Stimulated activated CD4-positive, alpha-beta T cell treated with anti-CD3 and anti-CD28 coated beads, Interleukin-12 subunit alpha, Interleukin-12 subunit beta, amount 100 ng/mL, for 24 hours (primary cell): Measurements from ENCODE around the gene TRIM17.
"Not testable (repeated sequence)": the region's sequence is repeated elsewhere in the genome, so short reads cannot be mapped to it uniquely, and the experiment has no call there.

Source experiments
- DNase-seq, 2 experiments: peaks; one replicate each; pipeline ENCODE4 v3.0.0-alpha.2; 2020; ENCODE audit warnings: low read depth in 2 of 2

TRIM17 gene

DNA sequence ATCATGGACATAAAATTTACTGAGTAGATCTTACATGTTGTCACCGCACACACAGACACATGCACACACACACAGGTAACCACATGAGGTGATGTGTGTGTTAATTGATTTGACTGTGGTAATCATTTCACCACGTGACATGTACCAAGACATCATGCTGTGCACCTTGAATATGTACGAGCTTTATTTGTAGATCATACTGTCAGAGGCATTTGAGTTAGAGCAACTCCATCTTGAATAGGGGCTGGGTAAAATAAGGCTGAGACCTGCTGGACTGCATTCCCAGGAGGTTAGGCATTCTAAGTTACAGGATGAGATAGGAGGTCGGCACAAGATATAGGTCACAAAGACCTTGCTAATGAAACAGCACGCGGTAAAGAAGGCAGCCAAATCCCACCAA, 31.7 kb upstream of the TRIM17 start:
- no peak for DNase-seq

DNA sequence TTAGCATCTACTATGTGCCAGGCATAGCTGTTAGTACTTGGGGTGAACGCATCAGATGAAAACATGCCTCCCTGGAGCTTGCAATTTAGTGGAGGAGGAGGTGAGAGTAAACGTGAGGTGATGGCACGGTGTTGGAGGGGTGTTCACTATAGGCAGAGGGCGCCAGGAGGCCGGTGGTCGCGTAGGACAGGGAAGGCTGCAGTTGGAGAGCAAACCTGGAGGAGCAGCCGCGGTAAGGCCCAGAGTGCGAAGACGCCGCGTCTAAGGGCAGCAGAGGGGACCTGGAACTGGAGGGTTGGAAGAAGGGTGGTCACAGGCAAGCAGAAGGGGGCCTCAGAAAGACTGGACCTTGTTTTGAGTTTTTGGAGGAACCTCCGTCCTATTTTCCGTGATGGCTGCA, 30.2 kb upstream of the TRIM17 start:
- DNase-seq: no peak

DNA sequence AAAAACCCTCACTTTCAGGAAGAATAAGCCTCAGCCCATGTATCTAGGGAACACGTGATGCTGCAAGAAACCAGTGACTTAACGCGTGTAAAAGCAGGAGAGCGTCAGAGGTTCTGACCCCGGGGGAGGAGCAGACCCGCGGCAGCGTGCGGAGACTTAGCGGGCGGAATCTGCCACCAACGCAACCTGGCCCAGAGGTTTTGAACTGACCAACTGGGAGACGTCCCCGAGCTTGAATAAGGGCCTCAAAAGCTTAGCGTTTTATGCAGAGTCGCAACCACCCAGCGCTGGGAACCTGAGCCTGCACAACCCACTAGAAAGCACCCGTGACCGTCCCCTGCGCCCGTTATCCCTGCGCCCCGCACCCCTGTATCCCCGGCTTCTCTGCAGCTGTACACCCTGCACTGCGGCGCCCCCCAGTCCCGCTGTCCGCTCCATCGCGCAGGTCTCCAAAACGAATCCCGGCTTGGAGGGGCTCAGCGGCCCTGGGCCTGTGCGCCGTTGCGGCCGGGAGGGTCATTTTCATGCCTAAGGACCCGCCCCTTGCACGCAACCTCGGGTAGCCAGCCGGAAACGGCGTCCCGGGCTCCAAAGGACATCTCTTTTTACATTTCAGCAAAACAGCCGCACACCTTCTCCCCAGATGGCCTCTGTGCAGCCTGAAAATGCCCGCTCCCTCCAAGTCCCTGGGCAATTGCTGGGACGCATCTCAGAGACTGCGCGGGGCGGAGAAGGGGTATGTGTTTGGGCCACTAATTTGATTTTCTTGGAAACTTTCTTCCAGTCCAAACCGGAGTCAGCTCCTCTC, 29.4 kb upstream of the TRIM17 start:
- peak in 1 of 2 experiments; percentile 28 for DNase-seq

DNA sequence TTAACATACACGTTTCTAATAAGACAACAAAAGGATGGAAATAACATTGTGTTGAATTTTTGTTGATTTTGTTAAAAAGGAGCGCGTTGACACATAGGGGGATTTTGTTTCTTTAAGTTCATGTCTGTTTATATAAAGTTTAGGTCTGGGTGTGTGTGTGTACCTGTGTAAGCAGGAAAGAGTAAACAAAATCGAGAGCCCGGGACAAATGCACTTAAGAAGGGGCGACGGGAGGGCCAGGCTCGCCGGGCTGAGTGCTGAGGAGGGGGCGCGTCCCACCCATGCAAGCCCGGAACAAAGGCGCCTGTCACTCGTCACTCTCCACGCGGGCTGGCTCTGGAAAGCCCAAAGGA, 28.8 kb upstream of the TRIM17 start:
- DNase-seq: no peak

DNA sequence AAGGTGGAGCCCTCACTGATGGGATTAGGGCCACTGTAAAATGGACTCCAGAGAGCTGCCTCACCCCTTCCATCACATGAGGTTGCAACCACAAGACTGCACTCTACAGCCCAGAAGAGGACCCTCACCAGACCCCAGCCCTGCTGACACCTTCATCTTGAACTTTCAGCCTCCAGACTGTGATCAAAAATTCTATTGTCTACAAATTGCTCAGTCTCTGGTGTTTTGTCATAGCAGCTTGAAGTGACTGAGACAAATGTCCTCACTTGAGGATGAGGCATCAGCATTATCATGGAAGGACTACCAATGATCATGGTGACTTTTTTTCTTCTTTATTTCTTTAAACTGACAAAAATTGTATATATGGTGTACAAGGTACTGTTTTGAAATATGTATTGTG, 26.7 kb upstream of the TRIM17 start:
- no peak for DNase-seq

DNA sequence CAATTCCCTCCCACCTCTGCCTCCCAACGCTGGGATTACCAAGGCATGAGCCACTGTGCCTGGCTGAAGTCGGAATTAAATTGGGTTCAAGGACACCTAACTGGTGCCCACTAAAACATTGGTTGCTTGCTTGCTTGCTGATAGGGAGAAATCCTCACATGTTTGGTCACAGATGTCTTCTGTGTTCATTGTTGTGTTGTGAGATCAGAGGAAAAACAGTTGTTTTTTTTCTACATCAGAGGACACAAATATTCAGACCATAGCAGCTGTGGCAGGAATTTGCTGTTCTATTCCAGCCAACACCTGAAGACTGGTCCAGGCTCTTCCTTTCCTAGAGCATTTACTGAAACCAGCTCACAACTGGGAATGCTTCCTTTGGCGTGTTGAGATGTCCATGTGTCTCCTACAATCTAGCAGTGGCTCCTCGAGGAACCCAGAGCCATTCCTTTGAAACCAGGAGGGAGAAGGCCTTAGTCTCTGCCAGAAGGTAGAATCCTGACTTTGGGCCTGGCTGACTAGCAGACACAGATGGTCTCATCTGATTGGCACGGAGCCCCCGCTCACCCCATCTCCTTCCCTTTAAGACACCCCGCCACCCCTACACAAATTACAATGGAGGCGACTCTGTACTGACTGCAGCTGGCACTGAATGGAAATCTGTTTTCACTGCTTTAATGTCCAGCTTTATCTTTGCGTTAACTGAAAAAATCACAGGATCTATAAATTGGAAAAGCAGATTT, 24.3 kb upstream of the TRIM17 start:
- DNase-seq: no peak

- DNase-seq: no peak
Observed at GRCh38 chr1:228438266-228438665, 21.6 kb upstream of the TRIM17 start.

DNA sequence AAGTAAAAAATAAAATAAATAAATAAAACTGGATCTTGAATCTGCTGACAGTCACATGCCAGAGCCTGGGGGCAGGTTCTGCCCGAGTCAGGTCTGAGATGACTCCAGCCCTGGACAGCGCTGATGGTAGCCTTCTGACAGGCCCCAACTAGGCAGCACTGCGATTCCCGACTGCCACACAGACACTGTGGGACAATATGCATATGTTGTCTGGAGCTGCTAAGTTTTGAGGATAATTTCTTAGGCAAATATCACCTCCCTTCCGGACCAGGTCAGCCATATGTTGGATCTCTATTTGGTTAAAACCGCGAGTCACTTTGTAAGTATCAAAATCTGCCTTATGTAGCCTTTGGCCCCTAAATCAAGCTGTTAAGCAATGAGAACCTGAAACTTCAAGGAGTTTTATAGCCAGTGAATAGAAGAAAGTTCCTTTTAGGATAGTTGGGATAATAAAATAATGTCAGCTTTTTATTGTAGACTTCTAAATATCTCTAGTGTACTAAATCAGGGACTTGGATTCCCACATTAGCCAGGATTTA, 20.8 kb upstream of the TRIM17 start:
- no peak for DNase-seq

- no peak for DNase-seq
Observed at GRCh38 chr1:228434689-228435088, 18.0 kb upstream of the TRIM17 start.

- not testable (repeated sequence) for DNase-seq
Observed at GRCh38 chr1:228433337-228434053, 16.8 kb upstream of the TRIM17 start.

GRCh38 chr1:228430243-228430642, 13.6 kb upstream of the TRIM17 start:
- DNase-seq: no peak

GRCh38 chr1:228429698-228430097, 13.0 kb upstream of the TRIM17 start:
- DNase-seq: no peak

DNA sequence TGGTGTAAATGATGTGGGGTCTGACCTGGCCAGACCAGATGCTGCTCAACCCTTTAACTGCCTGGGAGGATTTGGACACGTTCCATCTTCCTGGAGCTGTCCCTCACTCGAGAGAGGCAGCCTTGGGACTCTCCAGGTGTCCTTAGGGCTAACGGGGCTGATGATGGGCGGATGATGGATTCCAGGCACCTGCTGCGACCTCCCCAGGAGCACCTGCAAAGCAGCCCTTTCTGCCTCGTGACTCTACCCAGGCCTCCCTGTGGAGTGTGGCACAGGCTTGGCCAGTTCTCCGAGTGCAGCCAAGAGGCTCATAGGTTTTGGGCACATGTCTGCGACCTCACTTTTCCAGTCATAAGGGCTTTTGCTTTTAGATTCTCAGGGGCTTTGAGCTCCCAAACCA, 12.3 kb upstream of the TRIM17 start:
- no peak for DNase-seq

- no peak for DNase-seq
Observed at GRCh38 chr1:228428412-228428811, 11.8 kb upstream of the TRIM17 start.

GRCh38 chr1:228426518-228427175, 10.0 kb upstream of the TRIM17 start:
- DNase-seq: no peak

GRCh38 chr1:228424685-228425660, 8.3 kb upstream of the TRIM17 start:
- no peak for DNase-seq

GRCh38 chr1:228423404-228424053, 6.9 kb upstream of the TRIM17 start:
- DNase-seq: no peak

DNA sequence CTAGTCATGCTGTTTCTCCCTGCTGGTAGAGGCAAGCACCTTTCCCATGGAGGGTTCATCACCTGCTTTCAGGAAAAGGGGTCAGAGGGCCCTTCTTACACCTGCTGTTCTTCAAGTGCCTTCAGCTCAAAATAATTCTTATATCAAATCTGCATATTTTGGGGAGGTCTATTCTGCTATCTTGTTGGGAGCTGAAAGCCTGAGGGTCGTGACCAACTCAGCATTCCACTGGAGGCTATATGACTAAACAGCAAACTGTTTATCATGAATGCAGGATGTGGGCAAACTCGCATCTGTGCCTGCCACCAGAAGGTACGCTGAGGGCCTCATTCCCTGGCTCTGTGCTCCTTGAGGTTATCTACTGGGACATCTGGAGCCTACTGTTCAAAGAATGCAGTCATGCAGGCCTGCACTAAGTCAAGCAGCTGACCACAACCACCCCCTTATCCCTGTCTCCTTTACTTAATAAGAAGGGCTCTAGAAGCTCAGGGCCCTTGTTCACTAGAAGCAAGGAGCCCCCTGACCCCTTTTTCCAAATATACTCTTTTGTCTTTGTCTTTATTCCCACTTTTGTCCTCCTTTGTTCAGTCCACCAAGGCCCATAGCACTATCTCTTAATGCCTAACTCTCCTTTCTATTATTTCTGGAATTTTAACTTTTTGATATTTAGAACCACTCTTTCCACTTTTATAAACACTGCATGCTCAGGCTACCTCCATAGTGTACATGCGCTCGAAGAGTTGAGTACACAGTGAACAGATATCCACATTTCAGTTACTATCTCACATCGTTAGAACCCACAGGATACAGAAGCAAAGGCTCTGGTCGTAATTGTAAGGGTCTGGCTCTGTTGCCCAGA, 4.5 kb upstream of the TRIM17 start:
- no peak for DNase-seq
